ENCODE measurements around the gene IGSF9. TPM values are rescaled to one million over a fixed set of nuclear protein-coding genes. Genes with fewer than 3 reads are reported as not detected.

The IGSF9 gene
- total RNA-seq, 1 donor: under 0.01 TPM

DNA sequence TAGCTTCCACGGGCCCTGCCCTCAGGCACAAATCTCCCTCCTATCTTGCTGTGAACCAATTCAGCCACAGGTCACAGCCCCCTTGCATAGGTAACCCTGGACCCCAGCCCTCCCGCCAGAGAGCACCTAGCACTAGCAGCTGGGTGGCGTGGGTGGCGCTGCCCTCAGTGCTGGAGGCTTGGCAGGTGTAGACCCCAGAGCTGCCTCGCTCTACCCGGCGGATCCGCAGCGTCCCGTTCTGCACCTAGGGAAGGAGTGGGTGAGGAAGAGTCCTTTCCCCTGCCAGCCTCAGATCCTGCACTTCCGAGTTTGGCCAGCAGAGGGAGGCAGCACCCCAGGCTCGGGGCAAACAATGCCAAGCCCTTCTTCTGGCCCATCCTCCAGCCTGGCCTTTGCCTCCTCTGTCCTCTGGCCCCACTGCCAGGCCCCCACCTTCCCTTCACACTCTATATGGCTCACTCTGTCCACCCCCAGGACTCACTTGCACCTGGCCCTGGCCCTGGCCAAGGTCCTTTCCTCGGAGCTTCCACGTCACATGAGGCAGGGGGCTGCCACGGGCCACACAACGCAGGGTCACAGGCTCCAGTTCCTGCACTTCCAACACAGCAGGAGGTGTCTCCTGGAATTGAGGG is 9.0 kb downstream of the IGSF9 start:
- no peak overlapping the region for H3K4me3 ChIP-seq (ENCODE audit: insufficient read depth, low read length)
- no peaks in the 10 kb centered on the region for H3K4me1 ChIP-seq (ENCODE audit: insufficient read depth, low read length)
- no peak overlapping the region for H2AFZ ChIP-seq (ENCODE audit: low read length)
- H3K27me3 ChIP-seq (ENCODE audit: insufficient read depth, low read length): peaks cover 12% of the 10 kb centered on the region
- no peaks in the 10 kb centered on the region for H3K36me3 ChIP-seq (ENCODE audit: insufficient read depth, low read length)
- H3K4me2 ChIP-seq (ENCODE audit: insufficient read depth, low read length): no peak overlapping the region
- no peaks in the 10 kb centered on the region for H3K9me3 ChIP-seq (ENCODE audit: low read depth, low read length)
- TF ChIP-seq, protein P1, sequence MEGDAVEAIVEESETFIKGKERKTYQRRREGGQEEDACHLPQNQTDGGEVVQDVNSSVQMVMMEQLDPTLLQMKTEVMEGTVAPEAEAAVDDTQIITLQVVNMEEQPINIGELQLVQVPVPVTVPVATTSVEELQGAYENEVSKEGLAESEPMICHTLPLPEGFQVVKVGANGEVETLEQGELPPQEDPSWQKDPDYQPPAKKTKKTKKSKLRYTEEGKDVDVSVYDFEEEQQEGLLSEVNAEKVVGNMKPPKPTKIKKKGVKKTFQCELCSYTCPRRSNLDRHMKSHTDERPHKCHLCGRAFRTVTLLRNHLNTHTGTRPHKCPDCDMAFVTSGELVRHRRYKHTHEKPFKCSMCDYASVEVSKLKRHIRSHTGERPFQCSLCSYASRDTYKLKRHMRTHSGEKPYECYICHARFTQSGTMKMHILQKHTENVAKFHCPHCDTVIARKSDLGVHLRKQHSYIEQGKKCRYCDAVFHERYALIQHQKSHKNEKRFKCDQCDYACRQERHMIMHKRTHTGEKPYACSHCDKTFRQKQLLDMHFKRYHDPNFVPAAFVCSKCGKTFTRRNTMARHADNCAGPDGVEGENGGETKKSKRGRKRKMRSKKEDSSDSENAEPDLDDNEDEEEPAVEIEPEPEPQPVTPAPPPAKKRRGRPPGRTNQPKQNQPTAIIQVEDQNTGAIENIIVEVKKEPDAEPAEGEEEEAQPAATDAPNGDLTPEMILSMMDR (IDR thresholded peaks at IDR 0.05; ENCODE audit: extremely low read depth, low read depth, low read length): peak; percentile 90
- no peak overlapping the region for H3K27ac ChIP-seq (ENCODE audit: low read depth, low read length)
- H4K20me1 ChIP-seq (ENCODE audit: insufficient read depth, low read length): no peaks in the 10 kb centered on the region
- no peaks in the 10 kb centered on the region for H3K79me2 ChIP-seq (ENCODE audit: insufficient read depth, low read length)
- peak; percentile 98 for DNase-seq (ENCODE audit: insufficient read length, low spot score, missing footprints)

DNA sequence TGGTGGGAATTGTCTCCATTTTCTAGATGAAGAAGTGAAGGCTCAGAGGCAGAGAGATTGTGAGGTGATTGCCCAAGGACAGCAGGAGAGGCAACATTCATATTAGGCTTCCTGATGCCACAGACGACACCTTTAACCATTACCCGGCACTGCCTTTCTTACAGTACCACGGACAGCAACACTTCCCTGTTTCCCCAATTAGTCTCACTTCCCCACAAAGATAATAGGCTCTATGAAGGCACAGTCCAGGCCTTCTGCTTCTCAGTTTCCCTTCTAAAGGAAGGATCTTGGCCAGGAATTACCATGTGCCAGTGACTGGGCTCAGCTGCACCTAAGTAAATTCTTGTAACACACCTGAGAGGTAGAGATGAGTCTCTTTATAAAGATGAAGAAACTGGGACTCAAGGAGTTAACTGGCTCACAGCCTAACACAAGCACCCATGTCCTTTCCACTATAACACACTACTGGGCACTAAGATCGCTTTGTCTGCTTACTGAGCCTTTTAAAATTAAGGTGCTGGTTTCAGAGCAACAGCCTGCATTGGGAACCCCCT is 9.6 kb downstream of the IGSF9 start:
- H3K4me3 ChIP-seq (ENCODE audit: insufficient read depth, low read length): no peak overlapping the region
- TF ChIP-seq, protein P1 (IDR thresholded peaks at IDR 0.05; ENCODE audit: extremely low read depth, low read depth, low read length): no peak
- H3K4me1 ChIP-seq (ENCODE audit: insufficient read depth, low read length): no peaks in the 10 kb centered on the region
- H3K36me3 ChIP-seq (ENCODE audit: insufficient read depth, low read length): no peaks in the 10 kb centered on the region
- H2AFZ ChIP-seq (ENCODE audit: low read length): no peak overlapping the region
- H4K20me1 ChIP-seq (ENCODE audit: insufficient read depth, low read length): no peaks in the 10 kb centered on the region
- H3K79me2 ChIP-seq (ENCODE audit: insufficient read depth, low read length): no peaks in the 10 kb centered on the region
- peak; percentile 64 for DNase-seq (ENCODE audit: insufficient read length, low spot score, missing footprints)
- no peak overlapping the region for H3K4me2 ChIP-seq (ENCODE audit: insufficient read depth, low read length)
- H3K27me3 ChIP-seq (ENCODE audit: insufficient read depth, low read length): peaks cover 7% of the 10 kb centered on the region
- no peaks in the 10 kb centered on the region for H3K9me3 ChIP-seq (ENCODE audit: low read depth, low read length)
- no peak overlapping the region for H3K27ac ChIP-seq (ENCODE audit: low read depth, low read length)

DNA sequence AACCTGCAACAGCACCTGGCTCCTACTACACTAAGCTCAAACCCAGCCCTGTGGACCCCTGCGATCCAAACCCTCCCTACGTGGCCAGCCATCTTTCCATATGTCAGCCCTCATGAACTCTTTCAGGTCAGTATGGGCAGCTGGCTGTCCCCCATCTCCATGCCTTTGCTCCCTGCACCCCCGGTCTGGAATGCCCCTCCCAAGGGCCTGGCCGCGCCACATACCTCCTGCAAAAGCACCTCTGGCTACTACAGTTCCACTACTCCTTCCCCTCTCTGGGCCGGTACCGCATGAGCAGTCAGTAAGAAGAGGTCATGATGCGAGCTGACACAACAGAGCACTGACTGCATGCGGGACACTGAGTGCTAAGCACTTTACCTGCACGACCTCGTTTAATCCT is 10.1 kb downstream of the IGSF9 start:
- H3K27ac ChIP-seq (ENCODE audit: low read depth, low read length): no peak overlapping the region
- no peaks in the 10 kb centered on the region for H3K4me1 ChIP-seq (ENCODE audit: insufficient read depth, low read length)
- no peaks in the 10 kb centered on the region for H3K9me3 ChIP-seq (ENCODE audit: low read depth, low read length)
- H2AFZ ChIP-seq (ENCODE audit: low read length): no peak overlapping the region
- peaks cover 7% of the 10 kb centered on the region for H3K27me3 ChIP-seq (ENCODE audit: insufficient read depth, low read length)
- no peak overlapping the region for H3K4me3 ChIP-seq (ENCODE audit: insufficient read depth, low read length)
- H4K20me1 ChIP-seq (ENCODE audit: insufficient read depth, low read length): no peaks in the 10 kb centered on the region
- no peaks in the 10 kb centered on the region for H3K79me2 ChIP-seq (ENCODE audit: insufficient read depth, low read length)
- H3K4me2 ChIP-seq (ENCODE audit: insufficient read depth, low read length): no peak overlapping the region
- TF ChIP-seq, protein P1 (IDR thresholded peaks at IDR 0.05; ENCODE audit: extremely low read depth, low read depth, low read length): no peak
- peak; percentile 45 for DNase-seq (ENCODE audit: insufficient read length, low spot score, missing footprints)
- H3K36me3 ChIP-seq (ENCODE audit: insufficient read depth, low read length): no peaks in the 10 kb centered on the region

DNA sequence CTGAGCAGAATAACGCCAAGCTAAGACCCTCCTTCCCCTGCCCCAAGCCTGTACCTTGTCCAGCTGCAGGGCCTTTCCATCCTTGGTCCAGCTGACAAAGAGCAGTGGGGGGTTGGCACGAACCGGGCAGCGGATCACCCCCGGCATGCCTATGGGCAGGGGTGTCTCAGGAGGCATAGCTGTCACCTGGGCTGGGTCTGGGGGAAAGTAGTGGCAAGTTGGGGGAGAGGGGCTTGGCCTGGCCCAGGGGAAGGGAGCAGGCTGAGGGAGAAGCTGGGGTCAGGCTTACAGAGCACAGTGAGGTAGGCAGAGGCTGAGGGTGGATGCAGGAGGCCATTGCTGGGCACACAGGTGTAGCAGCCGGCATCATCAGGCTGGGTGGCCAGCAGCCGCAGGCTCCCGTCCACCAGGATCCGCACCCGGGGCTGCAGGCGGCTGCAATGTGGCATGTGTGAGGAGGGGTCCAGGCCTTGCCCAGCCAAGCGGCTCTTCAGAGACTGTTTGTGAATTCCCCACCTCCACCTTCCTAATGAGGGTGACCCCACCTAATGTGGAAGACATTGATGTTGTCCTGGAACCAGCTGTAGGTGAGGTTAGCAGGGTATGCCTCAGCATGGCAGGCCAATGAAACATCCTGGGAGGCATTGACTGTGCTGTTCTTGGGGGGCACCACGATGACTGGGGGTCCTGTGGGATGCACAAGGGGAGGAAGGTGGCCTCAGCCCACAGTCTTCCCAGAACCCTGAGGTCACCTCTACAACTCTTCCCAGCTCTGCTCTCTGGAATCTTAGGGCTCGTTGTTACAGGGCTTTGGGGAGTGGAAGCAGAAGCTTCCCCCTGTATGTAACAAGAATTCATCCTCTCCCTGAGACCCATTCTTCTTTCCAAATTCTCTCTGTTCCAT is 11.0 kb downstream of the IGSF9 start:
- no peaks in the 10 kb centered on the region for H3K36me3 ChIP-seq (ENCODE audit: insufficient read depth, low read length)
- H2AFZ ChIP-seq (ENCODE audit: low read length): no peak overlapping the region
- no peaks in the 10 kb centered on the region for H3K9me3 ChIP-seq (ENCODE audit: low read depth, low read length)
- peak; percentile 65 for DNase-seq (ENCODE audit: insufficient read length, low spot score, missing footprints)
- H3K4me3 ChIP-seq (ENCODE audit: insufficient read depth, low read length): no peak overlapping the region
- no peaks in the 10 kb centered on the region for H3K4me1 ChIP-seq (ENCODE audit: insufficient read depth, low read length)
- H3K4me2 ChIP-seq (ENCODE audit: insufficient read depth, low read length): no peak overlapping the region
- TF ChIP-seq, protein P1 (IDR thresholded peaks at IDR 0.05; ENCODE audit: extremely low read depth, low read depth, low read length): no peak
- H3K27ac ChIP-seq (ENCODE audit: low read depth, low read length): no peak overlapping the region
- peaks cover 7% of the 10 kb centered on the region for H3K27me3 ChIP-seq (ENCODE audit: insufficient read depth, low read length)
- H3K79me2 ChIP-seq (ENCODE audit: insufficient read depth, low read length): no peaks in the 10 kb centered on the region
- no peaks in the 10 kb centered on the region for H4K20me1 ChIP-seq (ENCODE audit: insufficient read depth, low read length)
